Measurements from ENCODE around the gene VAPA.
"Not testable (repeated sequence)": the region's sequence is repeated elsewhere in the genome, so short reads cannot be mapped to it uniquely, and the experiment has no call there.

Gene VAPA

GRCh38 chr18:9886005-9886348 is 27.8 kb upstream of the VAPA start:
- no peak for DNase-seq (ENCODE audit: low read depth)

- DNase-seq (ENCODE audit: low read depth), result no peak
These were observed 25.8 kb upstream of the VAPA start for GRCh38 chr18:9887992-9888391.

GRCh38 chr18:9890196-9890595 is 23.6 kb upstream of the VAPA start:
- DNase-seq (ENCODE audit: low read depth), result no peak

- DNase-seq (ENCODE audit: low read depth), result no peak
These were observed 22.9 kb upstream of the VAPA start for GRCh38 chr18:9890957-9891356.

GRCh38 chr18:9891515-9891914 is 22.3 kb upstream of the VAPA start:
- DNase-seq (ENCODE audit: low read depth), result not testable (repeated sequence)

- DNase-seq (ENCODE audit: low read depth), result no peak
These were observed 19.3 kb upstream of the VAPA start for GRCh38 chr18:9894454-9895068.

GRCh38 chr18:9897129-9897528 is 16.7 kb upstream of the VAPA start:
- DNase-seq (ENCODE audit: low read depth), result no peak

GRCh38 chr18:9897787-9898291 is 16.0 kb upstream of the VAPA start:
- not testable (repeated sequence) for DNase-seq (ENCODE audit: low read depth)

GRCh38 chr18:9898792-9899549 is 14.8 kb upstream of the VAPA start:
- no peak for DNase-seq (ENCODE audit: low read depth)

- not testable (repeated sequence) for DNase-seq (ENCODE audit: low read depth)
These were observed 14.3 kb upstream of the VAPA start for GRCh38 chr18:9899550-9899930.

GRCh38 chr18:9900699-9901098 is 13.1 kb upstream of the VAPA start:
- DNase-seq (ENCODE audit: low read depth), result no peak

GRCh38 chr18:9901377-9901776 is 12.4 kb upstream of the VAPA start:
- DNase-seq (ENCODE audit: low read depth), result no peak

- not testable (repeated sequence) for DNase-seq (ENCODE audit: low read depth)
These were observed 11.6 kb upstream of the VAPA start for GRCh38 chr18:9902264-9902663.

GRCh38 chr18:9902832-9903231 is 11.0 kb upstream of the VAPA start:
- no peak for DNase-seq (ENCODE audit: low read depth)

- no peak for DNase-seq (ENCODE audit: low read depth)
These were observed 8.4 kb upstream of the VAPA start for GRCh38 chr18:9905401-9905922.

- DNase-seq (ENCODE audit: low read depth), result no peak
These were observed 7.3 kb upstream of the VAPA start for GRCh38 chr18:9906481-9906880.

GRCh38 chr18:9907867-9908266 is 5.9 kb upstream of the VAPA start:
- DNase-seq (ENCODE audit: low read depth), result no peak

GRCh38 chr18:9910071-9910470 is 3.7 kb upstream of the VAPA start:
- no peak for DNase-seq (ENCODE audit: low read depth)

- no peak for DNase-seq (ENCODE audit: low read depth)
These were observed 3.2 kb upstream of the VAPA start for GRCh38 chr18:9910661-9911060.

- no peak for DNase-seq (ENCODE audit: low read depth)
These were observed 2.6 kb upstream of the VAPA start for GRCh38 chr18:9911226-9911625.

GRCh38 chr18:9912285-9912684 is 1.5 kb upstream of the VAPA start:
- not testable (repeated sequence) for DNase-seq (ENCODE audit: low read depth)

GRCh38 chr18:9913151-9913525 is 678 bp upstream of the VAPA start:
- no peak for DNase-seq (ENCODE audit: low read depth)

- DNase-seq (ENCODE audit: low read depth), result no peak
These were observed 443 bp downstream of the VAPA start for GRCh38 chr18:9914334-9914583.

Data from stimulated activated CD8-positive, alpha-beta memory T cell treated with anti-CD3 and anti-CD28 coated beads, Interleukin-12 subunit alpha, Interleukin-12 subunit beta, amount 100 ng/mL, for 1 hour (primary cell).